GM19372 (cell line): ENCODE measurements around the gene XK.
A peak's percentile ranks its signal among the peaks of the same experiment; 100 is the strongest.
"Not testable (repeated sequence)": the region's sequence is repeated elsewhere in the genome, so short reads cannot be mapped to it uniquely, and the experiment has no call there.

ENCODE experiments used
- ATAC-seq: cut with Tn5 transposase; IDR thresholded peaks from one replicate; pipeline ENCODE4 v1.9.1; 2021; ENCODE audit warnings: mild to moderate bottlenecking, low read depth, moderate library complexity; ENCODE audit not compliant: unreplicated experiment

XK gene, protein sequence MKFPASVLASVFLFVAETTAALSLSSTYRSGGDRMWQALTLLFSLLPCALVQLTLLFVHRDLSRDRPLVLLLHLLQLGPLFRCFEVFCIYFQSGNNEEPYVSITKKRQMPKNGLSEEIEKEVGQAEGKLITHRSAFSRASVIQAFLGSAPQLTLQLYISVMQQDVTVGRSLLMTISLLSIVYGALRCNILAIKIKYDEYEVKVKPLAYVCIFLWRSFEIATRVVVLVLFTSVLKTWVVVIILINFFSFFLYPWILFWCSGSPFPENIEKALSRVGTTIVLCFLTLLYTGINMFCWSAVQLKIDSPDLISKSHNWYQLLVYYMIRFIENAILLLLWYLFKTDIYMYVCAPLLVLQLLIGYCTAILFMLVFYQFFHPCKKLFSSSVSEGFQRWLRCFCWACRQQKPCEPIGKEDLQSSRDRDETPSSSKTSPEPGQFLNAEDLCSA

DNA sequence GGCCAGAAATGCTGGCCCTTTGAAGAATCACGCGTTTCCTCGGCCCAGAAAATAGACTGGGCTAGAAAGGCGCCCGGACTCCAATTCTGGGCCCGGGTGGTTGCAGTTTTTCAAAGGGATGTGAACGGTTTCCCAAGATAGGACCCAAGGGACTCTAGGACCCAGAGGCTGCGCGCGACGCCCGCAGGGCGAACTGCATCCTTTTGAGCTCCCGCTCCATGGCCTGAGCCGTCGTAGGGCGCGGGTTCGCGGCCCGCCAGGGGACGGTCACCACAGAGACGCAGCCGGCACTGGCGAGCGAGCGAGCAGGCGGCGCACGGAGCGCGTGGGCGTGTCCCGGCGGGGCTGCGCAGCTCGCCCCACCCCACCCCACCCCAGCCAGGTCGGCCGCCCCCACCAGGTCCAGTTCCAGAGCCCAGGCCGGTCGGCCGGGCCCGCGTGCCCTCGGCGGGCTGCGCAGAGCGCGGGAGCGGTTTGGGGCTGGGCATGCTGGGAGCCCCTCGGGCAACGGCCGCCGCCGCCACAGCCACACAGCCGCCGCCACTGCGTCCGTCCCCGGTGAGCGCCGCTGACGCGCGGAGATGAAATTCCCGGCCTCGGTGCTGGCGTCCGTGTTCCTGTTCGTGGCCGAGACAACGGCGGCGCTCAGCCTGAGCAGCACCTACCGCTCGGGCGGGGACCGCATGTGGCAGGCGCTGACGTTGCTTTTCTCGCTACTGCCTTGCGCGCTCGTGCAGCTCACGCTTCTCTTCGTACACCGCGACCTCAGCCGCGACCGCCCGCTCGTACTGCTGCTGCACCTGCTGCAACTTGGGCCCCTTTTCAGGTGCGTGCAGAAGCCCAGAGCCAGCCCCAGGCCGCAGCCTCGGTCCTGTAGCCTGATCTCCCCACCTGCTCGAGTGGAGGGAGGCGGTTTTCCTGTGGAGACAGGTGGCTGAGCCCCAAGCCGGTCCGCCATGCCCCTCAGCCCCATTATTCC lies at the start of gene XK:
Gene XK (plus strand): TSS at position 411 of the 979 bp plus-strand sequence. CDS start 171 bp downstream, at position 582.
- peak; percentile 73 for ATAC-seq

DNA sequence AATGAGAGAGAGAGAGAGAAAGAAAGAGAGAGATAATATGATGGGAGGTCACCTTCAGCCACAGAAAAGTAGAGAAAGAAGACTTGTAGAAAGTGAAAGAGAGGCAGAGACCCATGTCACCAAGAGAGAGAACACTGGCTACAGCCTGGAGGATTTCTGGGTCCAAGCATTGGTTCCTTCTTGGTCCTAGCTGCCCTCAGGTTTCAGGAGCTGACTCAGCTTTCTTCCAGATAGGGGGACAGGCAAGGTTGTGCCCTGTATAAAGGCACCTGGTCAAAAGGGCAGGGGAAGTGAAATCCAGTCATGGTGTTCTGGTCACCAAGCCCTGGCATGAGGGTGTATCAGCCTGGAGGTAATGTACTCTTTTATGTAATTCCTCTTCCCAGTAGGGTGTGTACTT lies 47.5 kb upstream of the XK start:
- no peak for ATAC-seq

DNA sequence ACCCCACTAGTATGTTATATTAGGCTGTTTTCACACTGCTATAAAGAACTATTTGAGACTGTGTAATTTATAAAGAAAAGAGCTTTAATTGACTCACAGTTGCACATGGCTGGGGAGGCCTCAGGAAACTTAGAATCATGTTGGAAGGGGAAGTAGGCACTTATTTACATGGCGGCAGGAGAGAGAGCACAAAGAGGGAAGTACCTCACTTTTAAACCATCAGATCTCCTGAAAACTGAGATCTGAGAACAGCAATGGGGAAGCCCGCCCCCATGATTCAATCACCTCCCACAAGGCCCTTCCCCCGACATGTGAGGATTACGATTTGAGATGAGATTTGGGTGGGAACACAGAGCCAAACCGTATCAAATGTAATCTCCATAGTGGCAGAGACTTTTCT lies 45.4 kb upstream of the XK start:
- no peak for ATAC-seq

DNA sequence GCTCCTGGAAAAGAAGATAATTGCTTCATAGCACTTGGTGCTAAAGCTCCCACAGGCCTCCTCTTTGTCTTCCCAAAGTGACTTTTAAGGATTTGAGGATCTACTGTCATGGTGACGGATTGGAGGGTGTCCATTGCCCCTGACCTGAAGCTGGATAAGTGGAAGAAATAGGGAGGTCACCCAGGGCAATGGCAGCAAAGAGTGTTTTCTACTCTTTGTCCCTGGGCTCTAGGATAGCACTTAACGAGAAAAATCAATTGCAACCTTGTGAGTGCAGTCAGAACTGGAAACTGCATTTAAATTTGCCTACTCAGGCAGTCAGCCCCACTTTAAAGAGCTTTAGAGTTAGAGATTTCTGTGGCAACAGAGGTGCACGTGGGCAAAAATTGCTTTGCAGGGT lies 43.7 kb upstream of the XK start:
- no peak for ATAC-seq

DNA sequence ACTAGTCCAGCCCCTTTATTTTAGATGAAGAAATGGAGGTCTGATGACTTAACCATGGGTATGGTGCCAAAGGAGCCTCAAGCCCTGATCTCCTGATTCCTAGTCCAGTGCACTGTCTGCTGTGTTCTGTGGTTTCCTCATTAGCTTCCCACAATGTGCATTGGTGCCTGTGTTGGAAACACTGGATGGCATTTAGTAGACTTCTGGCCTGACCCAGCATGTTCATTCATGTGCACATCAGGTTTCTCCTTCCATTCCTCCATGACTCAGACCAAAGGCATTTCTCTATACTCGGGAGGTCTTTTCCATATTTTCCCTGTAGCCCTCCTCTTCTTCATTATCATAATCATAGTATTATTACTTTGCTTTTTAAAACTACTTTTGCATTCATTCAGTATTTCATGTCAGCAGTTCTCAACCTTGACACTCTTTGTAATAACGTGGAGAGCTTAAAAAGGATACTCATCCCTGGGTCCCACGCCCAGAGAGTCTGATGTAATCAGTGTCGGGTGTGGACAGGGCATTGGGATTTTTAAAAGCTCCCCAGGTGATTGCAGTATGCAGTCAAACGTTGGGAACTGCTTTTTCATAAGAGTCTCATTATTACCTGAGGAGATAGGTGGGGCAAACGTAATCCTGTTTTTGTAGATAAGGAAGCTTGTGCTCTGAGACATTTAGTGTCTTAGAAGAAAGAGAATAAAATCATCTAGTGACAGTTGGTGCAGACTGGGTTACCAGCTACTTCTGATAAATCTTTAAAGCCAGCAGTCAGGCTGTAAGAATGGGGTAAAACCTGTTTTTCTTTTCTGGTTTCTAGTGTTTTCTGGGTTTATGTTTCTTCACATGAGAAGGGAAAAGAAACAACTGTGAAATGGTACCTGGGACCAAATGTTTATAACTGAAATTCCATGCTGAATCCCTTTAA lies 40.9 kb upstream of the XK start:
- no peak for ATAC-seq

DNA sequence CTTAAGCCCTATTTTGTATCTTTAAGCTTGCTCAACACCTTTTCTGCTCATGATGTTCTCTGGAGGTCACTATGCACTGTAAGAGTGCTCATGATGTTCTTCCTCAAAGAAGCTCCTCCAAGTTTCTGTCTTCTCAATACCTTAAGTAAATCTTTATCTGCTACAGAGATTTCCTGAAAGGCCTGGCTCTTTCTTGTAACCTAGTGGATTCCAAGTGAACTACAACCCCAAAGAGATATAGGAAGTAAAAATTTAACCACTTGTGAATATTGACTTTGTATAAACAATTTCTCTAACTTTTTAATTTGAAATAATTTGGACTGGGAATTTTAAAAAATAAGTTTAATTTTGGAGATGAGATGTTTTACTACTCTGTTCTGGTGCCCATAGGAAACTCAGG lies 39.3 kb upstream of the XK start:
- ATAC-seq, result no peak

DNA sequence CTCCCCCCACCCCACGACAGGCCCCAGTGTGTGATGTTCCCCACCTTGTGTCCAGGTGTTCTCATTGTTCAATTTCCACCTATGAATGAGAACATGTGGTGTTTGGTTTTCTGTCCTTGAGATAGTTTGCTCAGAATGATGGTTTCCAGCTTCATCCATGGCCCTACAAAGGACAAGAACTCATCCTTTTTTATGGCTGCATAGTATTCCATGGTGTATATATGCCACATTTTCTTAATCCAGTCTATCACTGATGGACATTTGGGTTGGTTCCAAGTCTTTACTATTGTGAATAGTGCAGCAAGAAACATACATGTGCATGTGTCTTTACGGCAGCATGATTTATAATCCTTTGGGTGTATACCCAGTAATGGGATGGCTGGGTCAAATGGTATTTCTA lies 34.7 kb upstream of the XK start:
- ATAC-seq, result not testable (repeated sequence)

DNA sequence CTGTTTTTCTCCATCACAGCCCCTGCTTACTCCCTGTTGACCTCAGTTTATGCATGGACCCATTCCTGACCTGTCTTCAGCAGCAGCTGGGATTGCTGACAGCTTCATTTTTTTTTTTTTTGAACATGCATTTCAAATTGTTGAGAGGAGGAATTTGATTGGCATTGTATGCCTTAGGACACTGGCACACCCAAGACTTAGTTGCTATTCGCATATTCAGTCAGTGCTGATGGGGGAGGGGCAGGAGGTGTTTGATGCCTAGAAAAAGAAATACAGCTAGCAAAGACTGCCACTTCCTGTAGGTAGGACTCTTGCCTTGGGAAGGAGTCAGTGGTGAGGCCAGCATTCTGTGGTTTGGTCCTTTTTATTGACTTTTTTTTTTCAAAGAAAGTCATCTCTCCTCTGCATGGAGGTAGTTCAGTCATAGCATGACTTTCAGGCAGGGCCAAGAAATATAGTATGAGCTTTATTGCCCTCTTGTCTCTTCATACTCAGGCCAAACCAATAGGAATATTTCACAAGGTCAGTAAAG lies 33.6 kb upstream of the XK start:
- no peak for ATAC-seq

DNA sequence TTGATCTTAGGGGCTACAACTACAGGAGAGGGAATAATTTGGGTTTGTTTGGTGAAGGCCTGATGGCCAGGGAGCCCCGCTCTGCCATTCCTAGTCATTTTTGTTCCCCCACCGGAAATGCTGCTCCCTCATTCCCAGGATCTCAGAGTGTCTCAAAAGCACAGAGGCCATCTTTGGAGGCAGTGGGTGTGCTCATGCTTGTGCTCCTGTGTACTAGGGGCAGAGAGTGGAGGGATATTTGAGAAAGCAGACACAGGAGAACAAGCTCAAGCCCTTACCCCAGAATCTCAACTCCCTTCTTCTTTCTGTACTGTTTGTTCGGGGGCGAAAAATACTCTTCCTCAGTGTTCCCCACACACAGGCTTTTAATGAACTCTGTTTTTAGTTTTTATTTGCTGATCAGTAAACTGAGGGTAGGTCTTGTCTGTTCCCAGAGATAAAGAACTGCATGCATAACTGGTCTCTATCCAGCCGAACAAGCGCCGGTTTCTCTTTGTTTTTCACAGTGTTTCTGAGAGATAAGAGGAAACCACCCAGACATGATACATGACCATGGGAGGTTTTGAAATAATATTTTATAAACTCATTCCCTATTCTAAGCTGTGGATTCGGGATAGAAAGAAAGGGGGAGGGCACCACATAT lies 32.9 kb upstream of the XK start:
- ATAC-seq, result no peak

DNA sequence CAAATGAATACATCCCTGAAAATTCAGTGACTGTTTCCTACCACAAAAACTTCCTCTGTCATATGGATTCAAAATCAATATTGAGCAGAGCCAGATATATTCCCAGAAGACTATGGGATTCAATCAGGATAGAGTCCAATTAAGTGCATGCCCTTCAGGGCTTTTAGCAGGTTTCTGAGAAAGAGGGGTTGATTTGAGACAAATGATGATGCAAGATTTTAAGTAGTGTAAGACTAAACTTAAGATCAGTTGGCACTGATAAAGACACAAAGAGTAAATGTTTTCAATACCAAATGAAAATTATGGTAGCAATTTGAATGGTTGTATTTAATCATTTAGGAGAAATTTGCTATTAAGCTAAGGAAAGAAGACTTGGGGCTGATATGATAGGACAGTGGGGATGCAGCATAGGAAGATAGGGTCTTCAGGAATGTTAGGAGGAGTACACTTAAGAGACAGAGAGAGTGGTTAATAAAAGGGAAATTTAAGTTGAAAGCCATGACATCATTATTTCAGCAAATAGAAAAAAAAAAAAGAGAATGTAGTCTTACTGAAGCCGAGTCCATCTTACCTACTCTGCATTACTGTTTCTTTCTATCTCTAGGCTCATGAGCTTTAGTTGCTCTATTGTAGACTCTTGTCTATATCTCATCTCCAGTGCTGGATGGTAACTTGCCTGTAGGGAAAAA lies 32.0 kb upstream of the XK start:
- ATAC-seq, result no peak

DNA sequence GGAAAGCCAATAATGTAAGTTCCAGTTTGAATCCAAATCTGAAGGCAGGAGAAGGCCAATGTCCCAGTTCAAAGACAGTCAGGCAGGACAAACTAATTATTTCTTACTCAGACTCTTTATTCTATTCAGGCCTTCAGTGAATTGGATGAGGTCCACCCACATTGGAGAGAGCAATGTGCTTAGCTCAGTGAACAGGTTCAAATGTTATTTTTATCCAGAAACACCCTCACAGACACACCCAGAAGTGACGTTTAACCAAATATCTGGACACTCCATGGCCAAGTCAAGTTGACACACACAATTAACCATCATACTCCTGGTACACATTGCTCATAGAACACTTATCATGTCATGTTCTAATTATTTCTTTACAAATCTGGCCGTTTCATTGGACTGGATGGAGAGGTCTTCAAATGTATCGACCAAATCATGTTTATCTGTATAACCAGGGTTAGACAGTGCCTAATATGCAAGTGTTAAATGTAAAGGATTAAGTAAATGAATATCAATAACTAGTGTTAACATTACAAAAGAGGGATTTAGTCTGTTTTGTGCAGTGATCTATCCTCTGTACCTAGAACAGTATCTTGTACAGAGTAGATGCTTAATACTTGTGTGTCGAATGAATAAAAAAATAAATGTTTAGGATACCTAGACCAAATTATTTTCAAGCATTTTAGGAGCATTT lies 27.1 kb upstream of the XK start:
- ATAC-seq, result no peak

DNA sequence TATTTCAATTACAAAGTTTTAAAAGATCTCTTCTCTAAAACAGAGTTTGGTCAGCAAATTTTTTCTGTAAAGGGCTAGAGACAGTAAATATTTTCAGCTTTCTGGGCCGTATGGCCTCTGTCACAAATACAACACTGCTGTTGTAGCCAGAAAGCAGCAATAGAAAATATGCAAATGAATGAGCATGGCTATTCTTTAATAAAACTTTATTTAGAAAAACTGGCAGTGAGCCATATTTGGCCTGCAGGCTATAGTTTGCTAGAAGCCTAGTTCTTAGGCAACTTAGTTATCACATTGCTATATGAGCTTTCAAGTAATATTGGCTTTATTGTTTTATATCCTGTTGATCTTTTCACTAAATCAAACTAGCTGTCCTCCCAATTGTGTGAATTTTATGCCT lies 26.5 kb upstream of the XK start:
- no peak for ATAC-seq

DNA sequence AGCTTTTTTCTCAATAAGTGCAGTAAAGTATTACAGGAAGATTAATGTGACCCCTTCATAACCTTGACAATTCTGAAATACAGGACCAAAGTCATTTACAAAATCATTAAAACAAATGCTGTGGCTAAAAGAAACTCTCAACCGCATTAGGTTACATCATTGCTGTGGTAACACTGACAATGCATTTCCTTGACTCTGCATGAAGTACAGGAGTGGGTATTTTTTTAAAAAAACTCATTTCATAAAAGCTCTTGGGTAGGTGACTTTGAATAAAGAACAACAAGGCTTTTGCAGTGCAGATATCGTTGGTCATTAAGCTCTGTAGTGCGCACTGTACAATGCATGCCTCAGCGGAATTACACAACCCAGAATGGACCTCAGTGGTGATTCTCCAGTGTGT lies 23.4 kb upstream of the XK start:
- ATAC-seq, result no peak

DNA sequence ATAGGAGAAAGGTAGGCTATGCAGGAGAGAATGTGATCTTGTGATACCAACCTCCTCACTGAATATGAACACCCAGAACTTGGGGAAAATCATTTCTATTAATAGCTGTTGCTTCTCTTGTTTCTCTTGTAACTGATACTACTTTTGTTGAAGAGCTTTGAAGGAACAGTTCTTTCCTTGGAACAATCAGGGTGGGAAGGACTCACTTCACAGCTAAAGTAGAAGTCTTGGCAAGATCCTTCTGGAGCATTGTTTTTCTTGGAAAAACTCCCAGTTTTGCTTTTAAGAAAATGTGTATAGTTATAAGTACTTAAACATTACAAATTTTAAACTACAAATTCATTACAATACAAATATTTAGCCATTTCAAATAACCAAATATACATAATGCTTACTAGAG lies 19.1 kb upstream of the XK start:
- no peak for ATAC-seq

DNA sequence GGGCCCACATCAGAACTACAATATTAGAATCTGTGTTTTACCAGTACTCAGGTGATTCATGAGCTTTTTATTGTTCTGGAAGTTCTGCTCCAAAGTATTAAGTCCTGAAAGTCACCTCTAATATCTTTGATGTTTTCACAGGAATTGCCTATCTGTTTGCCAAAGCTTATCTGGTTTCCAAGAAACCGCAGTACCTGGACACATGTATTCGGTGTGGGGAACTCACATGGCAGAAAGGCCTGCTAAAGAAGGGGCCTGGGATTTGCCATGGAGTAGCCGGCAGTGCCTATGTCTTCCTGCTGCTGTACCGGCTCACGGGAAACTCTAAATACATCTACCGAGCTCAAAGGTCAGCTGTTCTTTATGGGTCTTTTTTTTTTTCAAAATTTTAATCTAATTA lies 18.4 kb upstream of the XK start:
- ATAC-seq, result no peak

DNA sequence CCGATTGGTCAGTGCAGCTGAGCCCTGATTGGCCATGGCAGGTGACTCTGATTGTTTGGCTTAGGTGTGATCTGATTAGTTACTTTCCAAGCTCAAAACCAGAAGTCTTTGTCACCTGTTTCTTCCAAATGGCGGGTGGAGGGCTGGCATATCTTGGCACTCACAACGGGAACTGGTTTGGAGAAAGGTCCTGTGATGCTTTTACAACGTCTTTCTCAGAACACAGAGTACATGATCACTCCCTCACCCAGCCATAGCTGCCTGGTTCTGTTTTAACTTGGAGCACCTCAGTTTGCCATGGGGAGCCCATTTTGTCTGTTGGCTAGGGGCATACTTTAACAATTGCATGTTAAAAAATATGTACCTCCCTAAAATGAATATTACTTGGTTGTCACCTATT lies 13.0 kb upstream of the XK start:
- ATAC-seq, result no peak

DNA sequence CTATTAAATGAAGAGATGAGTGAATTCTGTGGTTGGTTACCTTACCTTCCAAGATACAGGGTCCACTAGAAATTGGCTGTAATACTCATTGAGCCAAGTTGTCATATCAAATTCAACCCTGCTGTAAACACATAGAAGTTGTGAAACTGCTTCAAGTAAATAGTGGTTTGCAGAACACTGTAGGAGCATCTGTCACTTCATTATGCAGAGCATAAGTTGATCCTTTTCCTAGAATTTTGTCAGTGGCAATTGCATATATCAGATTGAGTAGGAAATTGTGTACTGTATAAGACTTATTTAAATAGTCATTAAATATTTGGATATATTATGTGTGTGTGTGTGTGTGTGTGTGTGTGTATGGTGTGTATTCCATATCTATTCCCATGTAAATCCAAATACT lies 8.8 kb upstream of the XK start:
- no peak for ATAC-seq

DNA sequence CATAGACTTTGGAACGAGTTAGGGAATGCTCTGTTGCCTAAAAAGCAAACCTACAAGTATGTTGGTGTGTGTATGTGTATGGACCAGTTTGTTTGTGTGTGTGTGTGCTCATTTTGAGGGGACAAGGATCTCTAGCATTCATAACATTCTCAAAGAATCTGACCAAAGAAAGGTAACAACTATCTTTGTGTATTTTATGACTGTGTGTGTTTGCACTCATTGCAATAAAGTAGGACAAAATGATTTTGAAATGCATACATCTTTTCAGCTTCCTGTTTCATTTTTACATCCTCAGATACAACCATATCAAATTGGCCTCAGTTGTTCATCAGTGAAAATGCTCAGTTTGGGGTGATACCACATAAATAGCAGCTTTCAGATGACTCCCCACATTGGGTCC lies 8.3 kb upstream of the XK start:
- no peak for ATAC-seq

DNA sequence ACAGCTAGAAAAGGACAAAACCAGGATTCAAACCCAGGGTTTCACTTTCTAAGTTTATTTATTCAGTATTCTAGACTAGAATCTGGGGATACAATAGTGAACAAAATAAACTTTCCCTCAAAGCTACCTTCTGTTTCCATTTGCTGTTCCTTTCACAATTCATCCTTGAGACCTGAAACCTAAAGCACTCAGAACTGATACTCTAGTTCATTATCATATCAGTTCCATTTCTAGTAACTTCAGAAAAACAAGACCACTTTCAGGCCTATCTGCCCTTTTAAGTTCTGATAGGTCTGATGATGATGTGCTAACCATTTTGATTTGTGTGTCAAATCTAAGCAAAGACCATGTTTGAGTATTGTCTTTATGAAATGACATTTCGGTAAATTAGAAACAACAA lies 7.8 kb upstream of the XK start:
- no peak for ATAC-seq
